Measurements from ENCODE around the gene ATXN10. TPM values are rescaled to one million over a fixed set of nuclear protein-coding genes. Genes with fewer than 3 reads are reported as not detected.

The ATXN10 gene
- total and polyA plus RNA-seq, 2 of the 13 experiments (the other 11 are each of a cell fraction or from before 2014, with no cell fraction given) = 60.1 to 194 TPM

- intact Hi-C loops (cut with micrococcal nuclease; ENCODE audit: unreplicated experiment) (no loop called here), in situ Hi-C loops (cut with HindIII; ENCODE audit: extremely low pct_ligation_motif_present, low pct_unique_long_range_greater_than_20kb) (no loop called here)
- no peak for DNase-seq (ENCODE audit: low spot score)
- no peak overlapping the region for H3K9ac ChIP-seq (ENCODE audit: insufficient read depth, low read depth, low read length)
- no peak overlapping the region for H3K27ac ChIP-seq (ENCODE audit: extremely low read length, insufficient read depth, low read length)
- no peak for TF ChIP-seq ZNF24 (IDR thresholded peaks at IDR 0.05)
- TF ChIP-seq TBX3 (IDR thresholded peaks at IDR 0.05; ENCODE audit: borderline replicate concordance) = no peak
- no peak for TF ChIP-seq HNF4A (CRISPR knock-in tag; IDR thresholded peaks at IDR 0.05)
- no peak for TF ChIP-seq ATRX (CRISPR knock-in tag; IDR thresholded peaks at IDR 0.05; ENCODE audit: borderline replicate concordance)
- TF ChIP-seq ETV6 (CRISPR knock-in tag; conservative IDR thresholded peaks at IDR 0.05) = no peak
- no peak for TF ChIP-seq GMEB2 (CRISPR knock-in tag; IDR thresholded peaks at IDR 0.05; ENCODE audit: low read depth)
- no peak for TF ChIP-seq ZSCAN12 (CRISPR knock-in tag; IDR thresholded peaks at IDR 0.05)
- no peak for FAIRE-seq
- H2AFZ ChIP-seq (ENCODE audit: low read length) = no peak overlapping the region
- peaks cover 18 to 80% of the 10 kb centered on the region in 2 experiments for H3K27me3 ChIP-seq (ENCODE audit: control insufficient read depth in 1 of 2, insufficient read depth in 2 of 2, low read length in 2 of 2)
- H3K4me1 ChIP-seq (ENCODE audit: insufficient read depth, low read length) = 0 out of 2 replicates have a peak, but pooled peaks cover 8% of the 10 kb centered on the region
- no peak overlapping the region for H3K4me3 ChIP-seq (replicated peaks in 1 of 3; ENCODE audit: insufficient read depth in 1 of 3, low read depth in 2 of 3, low read length in 3 of 3)
- no peaks in the 10 kb centered on the region for H3K79me2 ChIP-seq (ENCODE audit: insufficient read depth, low read length)
- 30% methylated on average over 16 of the region's 32 CpGs for WGBS (ENCODE audit: low lambda C conversion rate)
- BruUV-seq (replicated peaks) = no TSS peak
- POLR2A ChIA-PET = no interaction called here
- no peaks in the 10 kb centered on the region for H4K20me1 ChIP-seq (ENCODE audit: insufficient read depth, low read length)
- no peak for ATAC-seq
- H3K9me3 ChIP-seq (ENCODE audit: low read length) = no peaks in the 10 kb centered on the region
- CTCF ChIA-PET (ENCODE audit: low intra/inter-chr PET ratio, low total read pairs) = no interaction called here
- H3K36me3 ChIP-seq (replicated peaks in 1 of 2; ENCODE audit: control insufficient read depth in 1 of 2, insufficient read depth in 2 of 2, low read length in 2 of 2) = no peaks in the 10 kb centered on the region
- no peak overlapping the region for H3K4me2 ChIP-seq (ENCODE audit: low read depth, low read length)
Measured at GRCh38 chr22:45882881-45883810, 211.5 kb downstream of the ATXN10 start.

Measured in HepG2 (cell line).